ENCODE data around the gene CYTH1.

DNA sequence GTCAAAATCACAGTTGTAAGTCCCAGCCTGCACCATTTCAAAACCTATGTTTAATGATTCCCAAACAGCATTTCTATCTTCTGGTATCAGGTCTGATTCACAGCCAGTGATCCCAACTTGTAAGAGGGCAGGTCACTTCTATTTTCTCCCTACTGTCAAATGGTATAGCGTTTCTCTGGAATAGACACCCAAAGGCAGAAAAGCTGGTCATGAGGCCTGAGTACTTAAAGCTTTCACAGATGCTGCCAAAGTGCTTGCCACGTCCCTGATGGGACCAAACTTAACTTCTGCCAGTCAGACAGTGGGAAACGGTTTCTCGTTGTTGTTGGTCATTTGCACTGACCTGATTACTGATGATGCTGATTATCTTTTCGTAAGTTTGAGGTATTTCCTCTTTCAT, 43.4 kb downstream of the CYTH1 start:
- TF ChIP-seq EZH2phosphoT487 (IDR thresholded peaks at IDR 0.05; ENCODE audit: borderline replicate concordance), result no peak
- TF ChIP-seq, protein P1, sequence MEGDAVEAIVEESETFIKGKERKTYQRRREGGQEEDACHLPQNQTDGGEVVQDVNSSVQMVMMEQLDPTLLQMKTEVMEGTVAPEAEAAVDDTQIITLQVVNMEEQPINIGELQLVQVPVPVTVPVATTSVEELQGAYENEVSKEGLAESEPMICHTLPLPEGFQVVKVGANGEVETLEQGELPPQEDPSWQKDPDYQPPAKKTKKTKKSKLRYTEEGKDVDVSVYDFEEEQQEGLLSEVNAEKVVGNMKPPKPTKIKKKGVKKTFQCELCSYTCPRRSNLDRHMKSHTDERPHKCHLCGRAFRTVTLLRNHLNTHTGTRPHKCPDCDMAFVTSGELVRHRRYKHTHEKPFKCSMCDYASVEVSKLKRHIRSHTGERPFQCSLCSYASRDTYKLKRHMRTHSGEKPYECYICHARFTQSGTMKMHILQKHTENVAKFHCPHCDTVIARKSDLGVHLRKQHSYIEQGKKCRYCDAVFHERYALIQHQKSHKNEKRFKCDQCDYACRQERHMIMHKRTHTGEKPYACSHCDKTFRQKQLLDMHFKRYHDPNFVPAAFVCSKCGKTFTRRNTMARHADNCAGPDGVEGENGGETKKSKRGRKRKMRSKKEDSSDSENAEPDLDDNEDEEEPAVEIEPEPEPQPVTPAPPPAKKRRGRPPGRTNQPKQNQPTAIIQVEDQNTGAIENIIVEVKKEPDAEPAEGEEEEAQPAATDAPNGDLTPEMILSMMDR (IDR thresholded peaks at IDR 0.05 in 2 of 3, conservative IDR thresholded peaks at IDR 0.05 in 1 of 3; ENCODE audit: borderline replicate concordance in 1 of 3, insufficient read depth in 1 of 3, low read depth in 2 of 3, low read length in 2 of 3), result no peak
- no peak for TF ChIP-seq EZH2 (IDR thresholded peaks at IDR 0.05)
- TF ChIP-seq POLR2AphosphoS5 (IDR thresholded peaks at IDR 0.05; ENCODE audit: low read depth, low read length), result no peak
- TF ChIP-seq POLR2A (IDR thresholded peaks at IDR 0.05; ENCODE audit: borderline replicate concordance, extremely low read depth, insufficient read depth, insufficient read length), result no peak
- TF ChIP-seq, protein P2, sequence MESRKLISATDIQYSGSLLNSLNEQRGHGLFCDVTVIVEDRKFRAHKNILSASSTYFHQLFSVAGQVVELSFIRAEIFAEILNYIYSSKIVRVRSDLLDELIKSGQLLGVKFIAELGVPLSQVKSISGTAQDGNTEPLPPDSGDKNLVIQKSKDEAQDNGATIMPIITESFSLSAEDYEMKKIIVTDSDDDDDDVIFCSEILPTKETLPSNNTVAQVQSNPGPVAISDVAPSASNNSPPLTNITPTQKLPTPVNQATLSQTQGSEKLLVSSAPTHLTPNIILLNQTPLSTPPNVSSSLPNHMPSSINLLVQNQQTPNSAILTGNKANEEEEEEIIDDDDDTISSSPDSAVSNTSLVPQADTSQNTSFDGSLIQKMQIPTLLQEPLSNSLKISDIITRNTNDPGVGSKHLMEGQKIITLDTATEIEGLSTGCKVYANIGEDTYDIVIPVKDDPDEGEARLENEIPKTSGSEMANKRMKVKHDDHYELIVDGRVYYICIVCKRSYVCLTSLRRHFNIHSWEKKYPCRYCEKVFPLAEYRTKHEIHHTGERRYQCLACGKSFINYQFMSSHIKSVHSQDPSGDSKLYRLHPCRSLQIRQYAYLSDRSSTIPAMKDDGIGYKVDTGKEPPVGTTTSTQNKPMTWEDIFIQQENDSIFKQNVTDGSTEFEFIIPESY (IDR thresholded peaks at IDR 0.05; ENCODE audit: extremely low read depth, insufficient replicate concordance, low read length), result no peak
- TF ChIP-seq ELF1 (IDR thresholded peaks at IDR 0.05; ENCODE audit: borderline replicate concordance, low read depth), result no peak

Data from HCT116 (cell line).